ENCODE results near the gene FRAT1.
A peak's percentile ranks its signal among the peaks of the same experiment; 100 is the strongest.
"Not testable (repeated sequence)": the region's sequence is repeated elsewhere in the genome, so short reads cannot be mapped to it uniquely, and the experiment has no call there.

FRAT1 gene

DNA sequence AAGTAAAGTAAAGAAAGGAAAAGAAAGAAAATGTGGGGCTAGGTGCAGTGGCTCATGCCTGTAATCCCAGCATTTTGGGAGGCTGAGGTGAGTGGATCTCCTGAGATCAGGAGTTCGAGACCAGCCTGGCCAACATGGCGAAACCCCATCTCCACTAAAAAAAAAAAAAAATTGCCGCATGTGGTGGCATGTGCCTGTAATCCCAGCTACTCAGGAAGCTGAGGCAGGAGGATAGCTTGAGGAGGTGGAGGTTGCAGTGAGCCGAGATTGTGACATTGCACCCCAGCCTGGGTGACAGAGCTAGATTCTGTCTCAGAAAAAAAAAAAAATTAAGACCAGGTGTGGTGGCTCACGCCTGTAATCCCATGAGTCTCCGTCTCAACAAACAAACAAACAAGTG, 24.6 kb downstream of the FRAT1 start:
- not testable (repeated sequence) for H3K36me3 ChIP-seq (ENCODE audit: control insufficient read depth in 2 of 2, insufficient read depth in 1 of 2, low read length in 2 of 2); H3K4me1 ChIP-seq (ENCODE audit: control insufficient read depth, insufficient read depth, low read length); H3K4me3 ChIP-seq (ENCODE audit: low read depth, low read length); H3K9me3 ChIP-seq (ENCODE audit: control insufficient read depth, insufficient read depth, low read depth, low read length); H3K27ac ChIP-seq (ENCODE audit: extremely low read depth, low read depth, low read length)
- CTCF ChIA-PET = interaction anchor here (1.1 kb wide), 1 partner anchor 73 kb away, joined by 3 read pairs; no protein-coding TSS in a partner anchor
- TF ChIP-seq, protein P1, sequence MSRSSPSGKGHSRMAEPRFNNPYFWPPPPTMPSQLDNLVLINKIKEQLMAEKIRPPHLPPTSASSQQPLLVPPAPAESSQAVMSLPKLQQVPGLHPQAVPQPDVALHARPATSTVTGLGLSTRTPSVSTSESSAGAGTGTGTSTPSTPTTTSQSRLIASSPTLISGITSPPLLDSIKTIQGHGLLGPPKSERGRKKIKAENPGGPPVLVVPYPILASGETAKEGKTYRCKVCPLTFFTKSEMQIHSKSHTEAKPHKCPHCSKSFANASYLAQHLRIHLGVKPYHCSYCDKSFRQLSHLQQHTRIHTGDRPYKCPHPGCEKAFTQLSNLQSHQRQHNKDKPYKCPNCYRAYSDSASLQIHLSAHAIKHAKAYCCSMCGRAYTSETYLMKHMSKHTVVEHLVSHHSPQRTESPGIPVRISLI (tag by site-specific recombination; IDR thresholded peaks at IDR 0.05) = peak; percentile 76
- POLR2A ChIA-PET = interaction anchor here (0.7 kb wide), 1 partner anchor 65 kb away, joined by 4 read pairs; no protein-coding TSS in a partner anchor

DNA sequence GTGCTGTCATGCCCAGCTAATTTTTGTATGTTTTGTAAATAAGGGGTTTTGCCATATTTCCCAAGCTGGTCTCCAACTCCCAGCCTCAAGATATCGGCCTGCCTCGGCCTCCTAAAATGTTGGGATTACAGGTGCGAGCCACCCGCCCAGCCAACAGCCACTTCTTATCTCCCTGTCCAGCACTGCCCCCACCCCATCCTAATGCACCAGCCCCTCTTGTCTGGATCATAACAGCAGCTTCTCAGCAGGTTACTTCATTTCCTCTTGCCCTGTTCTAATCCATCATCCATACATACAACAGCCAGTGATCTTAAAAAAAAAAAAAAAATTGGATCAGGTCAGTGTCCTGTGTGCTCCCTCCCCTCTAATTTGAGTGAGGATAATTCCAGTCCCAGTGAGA, 28.2 kb downstream of the FRAT1 start:
- no peak for TF ChIP-seq ZNF404 (tag by site-specific recombination; IDR thresholded peaks at IDR 0.05)
- ChIA-PET POLR2A (no interaction called here), CTCF (interaction anchor here (1.1 to 1.3 kb wide), 2 partner anchors 53 to 69 kb away, joined by 3 read pairs; no protein-coding TSS in a partner anchor)
- no peaks in the 10 kb centered on the region; a peak in 1 of 3 replicates for H3K36me3 ChIP-seq (ENCODE audit: control insufficient read depth in 2 of 2, insufficient read depth in 1 of 2, low read length in 2 of 2)
- no peak overlapping the region for H3K4me3 ChIP-seq (ENCODE audit: low read depth, low read length)
- H3K27ac ChIP-seq (ENCODE audit: extremely low read depth, low read depth, low read length) = no peak overlapping the region
- H3K4me1 ChIP-seq (ENCODE audit: control insufficient read depth, insufficient read depth, low read length) = no peaks in the 10 kb centered on the region
- no peaks in the 10 kb centered on the region for H3K9me3 ChIP-seq (ENCODE audit: control insufficient read depth, insufficient read depth, low read depth, low read length)

GRCh38 chr10:97349752-97350513, 30.9 kb downstream of the FRAT1 start:
- no peak overlapping the region for H3K27ac ChIP-seq (ENCODE audit: extremely low read depth, low read depth, low read length)
- CTCF ChIA-PET = interaction anchor here (0.7 to 1.6 kb wide), 3 partner anchors 9 to 121 kb away, joined by 3 read pairs; no protein-coding TSS in a partner anchor
- H3K9me3 ChIP-seq (ENCODE audit: control insufficient read depth, insufficient read depth, low read depth, low read length) = no peaks in the 10 kb centered on the region
- POLR2A ChIA-PET = no interaction called here
- no peak overlapping the region for H3K4me3 ChIP-seq (ENCODE audit: low read depth, low read length)
- no peaks in the 10 kb centered on the region; a peak in 1 of 3 replicates for H3K36me3 ChIP-seq (ENCODE audit: control insufficient read depth in 2 of 2, insufficient read depth in 1 of 2, low read length in 2 of 2)
- TF ChIP-seq SCRT2 (tag by site-specific recombination; IDR thresholded peaks at IDR 0.05) = peak; percentile 46; the same call in 1 of the 2 replicates
- no peak for TF ChIP-seq ZNF830 (tag by site-specific recombination; IDR thresholded peaks at IDR 0.05; ENCODE audit: low read depth)
- H3K4me1 ChIP-seq (ENCODE audit: control insufficient read depth, insufficient read depth, low read length) = no peaks in the 10 kb centered on the region

DNA sequence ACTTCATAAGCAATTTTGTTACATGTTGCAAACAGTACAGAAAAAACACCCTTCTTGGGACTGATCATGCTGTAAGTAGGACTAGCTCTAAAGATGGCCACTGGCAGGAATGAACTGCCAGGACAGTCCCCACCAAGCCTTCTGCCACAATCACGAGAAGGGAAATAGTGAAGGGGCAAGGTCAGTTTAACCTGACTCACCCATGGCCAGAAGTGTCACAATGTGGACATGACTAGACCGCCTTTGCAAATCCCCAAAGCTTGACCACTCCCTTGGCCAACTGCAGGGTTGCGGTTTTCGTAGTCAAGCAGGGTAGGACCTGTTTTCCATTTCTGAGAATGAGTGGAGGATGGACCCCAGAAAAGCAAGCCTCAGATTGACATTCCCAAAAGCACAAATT, 34.9 kb downstream of the FRAT1 start:
- no peaks in the 10 kb centered on the region for H3K4me1 ChIP-seq (ENCODE audit: control insufficient read depth, insufficient read depth, low read length)
- no peak overlapping the region for H3K27ac ChIP-seq (ENCODE audit: extremely low read depth, low read depth, low read length)
- H3K9me3 ChIP-seq (ENCODE audit: control insufficient read depth, insufficient read depth, low read depth, low read length) = no peaks in the 10 kb centered on the region
- peaks cover 6 to 29% of the 10 kb centered on the region in 2 experiments; a peak in 2 of 3 replicates for H3K36me3 ChIP-seq (ENCODE audit: control insufficient read depth in 2 of 2, insufficient read depth in 1 of 2, low read length in 2 of 2)
- no peak for TF ChIP-seq ZNF248 (tag by site-specific recombination; IDR thresholded peaks at IDR 0.05)
- TF ChIP-seq ZNF561 (tag by site-specific recombination; IDR thresholded peaks at IDR 0.05; ENCODE audit: borderline replicate concordance) = no peak
- TF ChIP-seq ZNF24 (tag by site-specific recombination; IDR thresholded peaks at IDR 0.05) = no peak
- TF ChIP-seq, protein P2, sequence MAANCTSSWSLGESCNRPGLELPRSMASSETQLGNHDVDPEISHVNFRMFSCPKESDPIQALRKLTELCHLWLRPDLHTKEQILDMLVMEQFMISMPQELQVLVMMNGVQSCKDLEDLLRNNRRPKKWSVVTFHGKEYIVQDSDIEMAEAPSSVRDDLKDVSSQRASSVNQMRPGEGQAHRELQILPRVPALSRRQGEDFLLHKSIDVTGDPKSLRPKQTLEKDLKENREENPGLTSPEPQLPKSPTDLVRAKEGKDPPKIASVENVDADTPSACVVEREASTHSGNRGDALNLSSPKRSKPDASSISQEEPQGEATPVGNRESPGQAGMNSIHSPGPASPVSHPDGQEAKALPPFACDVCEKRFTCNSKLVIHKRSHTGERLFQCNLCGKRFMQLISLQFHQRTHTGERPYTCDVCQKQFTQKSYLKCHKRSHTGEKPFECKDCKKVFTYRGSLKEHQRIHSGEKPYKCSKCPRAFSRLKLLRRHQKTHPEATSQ (tag by site-specific recombination; IDR thresholded peaks at IDR 0.05) = no peak
- no peak for TF ChIP-seq OSR2 (tag by site-specific recombination; IDR thresholded peaks at IDR 0.05)
- TF ChIP-seq GLIS1 (tag by site-specific recombination; IDR thresholded peaks at IDR 0.05) = no peak
- TF ChIP-seq ZNF837 (tag by site-specific recombination; IDR thresholded peaks at IDR 0.05) = no peak
- TF ChIP-seq ZNF311 (tag by site-specific recombination; IDR thresholded peaks at IDR 0.05; ENCODE audit: borderline replicate concordance) = no peak
- no peak for TF ChIP-seq SP3 (tag by site-specific recombination; IDR thresholded peaks at IDR 0.05)
- TF ChIP-seq ZNF626 (tag by site-specific recombination; IDR thresholded peaks at IDR 0.05) = no peak
- TF ChIP-seq ZNF521 (tag by site-specific recombination; IDR thresholded peaks at IDR 0.05) = no peak
- no peak for TF ChIP-seq HOXA7 (CRISPR knock-in tag; IDR thresholded peaks at IDR 0.05; ENCODE audit: borderline replicate concordance)
- no peak overlapping the region for H3K4me3 ChIP-seq (ENCODE audit: low read depth, low read length)
- POLR2A ChIA-PET = no interaction called here
- CTCF ChIA-PET = interaction anchor here (0.6 to 1.6 kb wide), 2 partner anchors 75 to 110 kb away, joined by 3 to 12 read pairs; no protein-coding TSS in a partner anchor
